HTERT RPE-1 (cell line): ENCODE results near the gene HYLS1.
"Not testable (repeated sequence)": the region's sequence is repeated elsewhere in the genome, so short reads cannot be mapped to it uniquely, and the experiment has no call there.

Experiments
- in situ Hi-C: fragments of 300-500 bp; cut with MboI; formaldehyde crosslinking; loops from 4 replicates; pipeline ENCODE4 v1.14.3; 2020; ENCODE audit warnings: low sequenced_read_pairs

Gene HYLS1, protein sequence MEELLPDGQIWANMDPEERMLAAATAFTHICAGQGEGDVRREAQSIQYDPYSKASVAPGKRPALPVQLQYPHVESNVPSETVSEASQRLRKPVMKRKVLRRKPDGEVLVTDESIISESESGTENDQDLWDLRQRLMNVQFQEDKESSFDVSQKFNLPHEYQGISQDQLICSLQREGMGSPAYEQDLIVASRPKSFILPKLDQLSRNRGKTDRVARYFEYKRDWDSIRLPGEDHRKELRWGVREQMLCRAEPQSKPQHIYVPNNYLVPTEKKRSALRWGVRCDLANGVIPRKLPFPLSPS

DNA sequence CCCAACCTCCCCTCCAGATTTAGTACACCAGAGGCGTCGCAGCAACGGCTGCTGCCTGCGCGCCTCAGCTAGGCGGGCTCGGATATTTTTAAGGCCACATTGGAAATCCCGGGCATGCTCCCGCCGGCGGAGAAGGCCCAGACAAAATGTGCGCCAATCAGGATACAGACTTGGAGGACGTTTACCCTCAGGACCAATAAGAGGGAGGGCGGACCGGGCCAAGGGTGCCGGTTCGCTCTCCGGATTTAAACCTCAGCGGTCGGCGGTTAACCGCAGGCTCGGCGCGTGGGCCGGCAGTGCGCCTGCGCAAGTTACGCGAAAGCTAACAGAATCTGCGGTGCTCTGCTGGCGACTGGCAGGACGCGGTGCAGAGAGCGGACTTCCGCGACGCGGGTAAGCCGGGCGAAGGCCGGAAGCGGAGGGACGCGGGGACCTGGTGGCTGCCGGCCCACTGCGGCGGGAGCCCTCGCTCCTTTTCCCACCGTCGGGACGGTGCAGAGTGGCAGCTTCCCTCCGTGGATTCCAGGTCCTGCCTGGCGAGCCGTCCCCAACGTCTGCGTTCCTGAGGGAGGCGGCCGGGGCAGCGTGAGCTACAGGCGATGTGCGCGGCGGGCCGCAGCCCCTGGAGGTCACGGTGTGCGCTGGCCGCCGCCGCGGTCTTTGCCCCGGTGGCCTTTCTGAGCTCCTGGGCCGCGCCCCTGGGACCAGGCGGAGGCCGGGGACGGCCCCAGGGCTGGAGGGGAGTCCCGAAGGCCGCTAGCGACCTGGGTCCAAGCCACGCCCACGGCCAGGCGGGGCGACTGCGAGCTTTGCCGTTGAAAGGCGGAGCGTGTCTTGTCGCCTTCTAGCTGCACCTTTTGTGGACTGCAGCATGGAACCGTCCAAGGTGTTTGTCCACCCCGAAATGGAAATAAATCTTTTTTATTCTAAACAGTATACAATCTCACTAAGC is at the start of gene HYLS1:
TSS of gene HYLS1 (plus strand) at position 296 of the 952 bp plus-strand sequence. CDS start 11,701 bp downstream, outside the sequence.
- in situ Hi-C loops: no loop called here

DNA sequence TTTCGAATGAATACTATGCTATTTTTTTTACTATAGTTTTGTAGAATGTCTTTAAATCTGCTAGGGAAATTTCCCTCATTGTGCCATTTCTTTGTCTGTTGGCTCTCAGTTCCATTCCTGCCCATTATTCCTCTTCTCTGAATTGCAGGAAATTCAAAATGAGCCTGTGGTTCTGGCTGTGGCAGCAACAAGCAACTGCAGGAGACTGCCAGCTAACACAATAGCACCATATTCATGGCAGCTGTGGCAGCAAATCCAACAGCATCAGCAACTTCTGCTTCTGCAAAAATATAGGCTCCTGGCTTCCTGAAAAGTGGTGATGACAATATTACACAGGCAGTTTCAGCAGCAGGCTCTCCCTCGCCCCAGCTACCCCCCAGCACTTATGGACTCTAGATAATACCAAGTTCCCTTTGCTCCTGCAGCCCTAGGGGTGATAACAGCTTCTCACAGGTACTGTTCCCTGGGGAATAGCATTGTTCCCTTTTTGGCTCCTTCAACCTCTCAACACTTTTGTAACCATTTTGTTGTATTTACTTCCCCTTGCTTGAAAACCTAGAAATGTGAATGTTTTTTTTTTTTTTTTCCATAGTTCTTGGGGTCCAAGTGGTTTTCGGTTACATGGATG is 45.0 kb upstream of the HYLS1 start:
- in situ Hi-C loops: no loop called here

DNA sequence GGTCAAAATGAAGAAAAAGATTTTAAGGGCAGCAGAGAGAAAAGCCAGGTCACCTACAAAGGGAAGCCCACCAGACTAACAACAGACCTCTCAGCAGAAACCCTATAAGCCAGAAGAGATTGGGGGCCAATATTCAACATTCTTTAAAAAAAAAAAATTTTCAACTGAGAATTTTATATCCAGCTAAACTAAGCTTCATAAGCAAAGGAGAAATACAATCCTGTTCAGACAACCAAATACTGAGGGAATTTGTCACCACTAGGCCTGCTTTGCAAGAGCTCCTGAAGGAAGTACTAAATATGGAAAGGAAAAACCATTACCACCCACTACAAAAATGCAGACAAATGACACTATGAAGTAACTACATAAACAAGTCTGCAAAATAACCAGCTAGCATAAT is 41.3 kb upstream of the HYLS1 start:
- in situ Hi-C loops: no loop called here

DNA sequence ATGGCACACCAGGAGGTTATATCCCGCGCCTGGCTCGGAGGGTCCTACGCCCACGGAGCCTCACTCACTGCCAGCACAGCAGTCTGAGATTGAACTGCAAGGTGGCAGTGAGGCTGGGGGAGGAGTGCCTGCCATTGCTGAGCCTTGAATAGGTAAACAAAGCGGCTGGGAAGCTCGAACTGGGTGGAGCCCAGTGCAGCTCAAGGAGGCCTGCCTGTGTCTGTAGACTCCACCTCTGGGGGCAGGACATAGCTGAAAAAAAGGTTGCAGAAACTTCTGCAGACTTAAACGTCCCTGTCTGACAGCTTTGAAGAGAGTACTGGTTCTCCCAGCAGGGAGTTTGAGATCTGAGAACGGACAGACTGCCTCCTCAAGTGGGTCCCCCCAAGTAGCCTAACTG is 29.8 kb upstream of the HYLS1 start:
- in situ Hi-C loops: not testable (repeated sequence)

DNA sequence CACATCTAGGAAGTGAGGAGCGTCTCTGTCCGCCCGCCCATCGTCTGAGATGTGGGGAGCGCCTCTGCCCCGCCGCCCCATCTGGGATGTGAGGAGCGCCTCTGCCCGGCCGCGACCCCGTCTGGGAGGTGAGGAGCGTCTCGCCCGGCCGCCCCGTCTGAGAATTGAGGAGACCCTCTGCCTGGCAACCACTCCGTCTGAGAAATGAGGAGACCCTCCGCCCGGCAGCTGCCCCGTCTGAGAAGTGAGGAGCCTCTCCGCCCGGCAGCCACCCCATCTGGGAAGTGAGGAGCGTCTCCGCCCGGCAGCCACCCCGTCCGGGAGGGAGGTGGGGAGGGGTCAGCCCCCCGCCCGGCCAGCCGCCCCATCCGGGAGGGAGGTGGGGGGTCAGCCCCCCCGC is 24.7 kb upstream of the HYLS1 start:
- in situ Hi-C loops: not testable (repeated sequence)

DNA sequence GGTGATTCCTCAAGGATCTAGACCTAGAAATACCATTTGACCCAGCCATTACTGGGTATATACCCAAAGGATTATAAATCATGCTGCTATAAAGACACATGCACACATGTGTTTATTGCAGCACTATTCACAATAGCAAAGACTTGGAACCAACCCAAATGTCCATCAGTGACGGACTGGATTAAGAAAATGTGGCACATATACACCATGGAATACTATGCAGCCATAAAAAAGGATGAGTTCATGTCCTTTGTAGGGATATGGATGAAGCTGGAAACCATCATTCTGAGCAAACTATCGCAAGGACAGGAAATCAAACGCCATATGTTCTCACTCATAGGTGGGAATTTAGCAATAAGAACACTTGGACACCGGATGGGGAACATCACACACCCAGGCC is 22.1 kb upstream of the HYLS1 start:
- in situ Hi-C loops: not testable (repeated sequence)

DNA sequence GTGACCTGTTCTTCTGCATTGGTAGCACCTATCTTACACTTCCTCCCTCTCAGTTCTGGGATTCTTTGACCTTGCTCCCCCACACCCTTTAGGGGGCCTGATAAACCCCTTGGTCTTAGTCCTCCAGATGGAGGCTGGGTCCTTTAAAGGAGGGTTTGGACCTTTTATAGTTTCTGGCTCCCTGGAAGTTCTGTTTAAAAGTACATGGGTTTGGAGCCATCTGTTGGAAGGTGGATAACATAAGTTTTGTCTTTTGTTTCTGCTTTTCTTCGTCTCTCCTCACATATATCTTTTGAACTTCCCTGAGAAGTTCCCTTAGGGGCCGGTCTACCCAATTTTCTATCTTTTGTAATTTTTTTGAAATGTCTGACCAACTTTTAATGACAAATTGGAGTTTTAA is 17.9 kb upstream of the HYLS1 start:
- in situ Hi-C loops: no loop called here

DNA sequence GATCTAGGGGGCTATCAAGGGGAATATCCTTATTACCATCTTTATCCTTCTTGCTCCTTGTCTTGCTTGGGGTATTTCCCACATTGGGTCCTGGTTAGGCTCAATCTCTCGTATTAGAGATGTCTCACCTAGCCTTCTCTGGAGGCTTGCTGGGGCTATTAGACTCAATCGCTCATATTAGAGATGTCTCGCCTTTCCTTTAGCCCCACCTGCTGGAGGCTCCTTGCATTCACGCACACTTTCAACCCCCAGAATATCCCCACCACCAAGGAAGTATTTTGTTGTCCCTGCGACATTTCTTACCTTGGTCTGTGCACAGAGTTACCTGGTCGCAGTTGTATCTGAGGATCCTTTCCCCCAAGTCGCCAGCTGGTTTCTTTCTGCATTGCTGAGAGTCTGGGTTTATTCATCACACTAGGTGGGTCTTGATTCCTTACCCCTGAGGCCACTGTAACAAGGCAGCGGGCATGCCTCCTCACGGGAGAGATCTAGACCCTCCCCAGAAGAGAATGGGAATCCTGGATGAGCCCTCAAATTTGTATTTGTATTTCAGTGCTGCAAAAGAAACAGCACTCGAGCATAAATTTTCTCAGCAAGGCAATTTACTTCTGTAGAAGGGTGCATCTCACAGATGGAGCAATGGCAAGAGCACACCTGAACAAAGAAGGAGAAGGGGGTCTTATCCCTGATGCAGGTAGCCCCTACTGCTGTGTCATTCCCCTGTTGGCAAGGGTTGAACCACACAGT is 15.9 kb upstream of the HYLS1 start:
- in situ Hi-C loops: no loop called here

DNA sequence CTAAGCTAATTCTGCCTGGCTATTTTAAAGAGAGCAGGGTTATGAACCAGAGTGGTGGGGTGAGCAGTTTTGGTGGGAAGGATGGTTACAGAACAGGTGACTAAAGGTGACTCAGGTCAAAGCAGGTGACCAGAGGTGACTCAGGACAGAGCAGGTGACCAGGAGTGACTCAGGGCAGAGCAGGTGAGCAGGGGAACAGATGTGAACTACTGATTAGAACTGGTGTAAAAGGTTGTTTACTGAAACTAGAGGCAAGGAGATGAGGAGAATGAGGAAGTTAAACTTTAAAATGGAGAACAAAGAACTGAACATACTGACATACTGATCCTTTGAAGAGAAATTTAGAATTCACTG is 15.4 kb upstream of the HYLS1 start:
- in situ Hi-C loops: no loop called here

DNA sequence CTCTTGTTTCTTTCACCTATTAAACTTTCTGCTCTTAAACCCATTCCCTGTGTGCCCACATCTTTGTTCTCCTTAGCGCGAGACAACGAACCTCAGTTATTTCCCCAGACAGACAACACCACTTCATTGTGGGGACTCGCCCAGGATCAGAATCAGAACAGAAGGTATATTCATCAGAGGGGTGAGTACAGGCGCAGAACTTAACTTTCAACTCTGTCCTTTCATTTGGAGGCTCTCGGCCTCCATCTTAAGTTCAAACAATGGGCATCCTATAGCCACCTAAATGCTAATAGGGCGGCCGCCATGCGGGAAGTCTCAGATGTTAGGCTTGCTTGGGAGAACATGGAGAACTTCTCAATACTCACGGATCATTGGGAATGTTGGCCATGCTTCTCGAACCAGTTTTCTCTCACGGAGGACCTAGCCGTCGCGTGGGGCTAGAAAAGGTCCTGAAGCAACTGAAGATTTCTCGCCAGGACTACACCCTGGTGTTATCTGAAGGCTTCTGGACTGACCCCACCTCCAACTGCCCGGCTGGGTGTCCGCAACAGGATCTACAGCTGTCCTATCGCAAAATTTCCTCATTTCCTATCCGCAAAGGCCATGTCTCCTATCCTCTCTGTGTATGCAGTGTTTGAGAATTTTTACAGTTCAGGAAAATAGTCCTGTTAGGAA is 13.4 kb upstream of the HYLS1 start:
- in situ Hi-C loops: no loop called here

DNA sequence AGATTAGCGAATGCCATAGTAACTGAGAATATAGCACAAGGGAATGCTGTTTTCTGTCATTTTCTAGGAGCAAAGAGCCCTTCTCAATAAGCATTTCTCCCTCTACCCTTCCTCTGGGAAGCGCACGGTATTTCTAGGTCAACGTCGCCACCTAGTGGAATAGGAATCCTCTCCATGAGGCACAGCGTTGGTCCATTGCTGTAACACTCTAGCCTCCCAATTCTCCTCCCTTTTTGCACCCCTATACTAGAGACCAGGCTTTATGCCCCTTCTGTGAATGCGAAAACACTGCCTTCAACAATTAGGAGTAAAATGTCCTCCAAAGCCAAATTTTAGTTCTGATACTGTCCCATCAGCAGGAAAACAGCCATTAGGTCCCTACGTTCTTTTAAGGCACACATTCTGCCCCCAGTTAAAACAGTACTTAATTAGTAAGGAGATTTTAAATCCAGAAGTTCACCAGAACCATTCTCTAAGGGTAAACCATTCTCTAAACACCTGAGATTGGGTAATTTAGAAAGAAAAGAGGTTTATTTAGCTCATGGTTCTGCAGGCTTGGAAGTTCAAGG is 12.8 kb upstream of the HYLS1 start:
- in situ Hi-C loops: no loop called here

DNA sequence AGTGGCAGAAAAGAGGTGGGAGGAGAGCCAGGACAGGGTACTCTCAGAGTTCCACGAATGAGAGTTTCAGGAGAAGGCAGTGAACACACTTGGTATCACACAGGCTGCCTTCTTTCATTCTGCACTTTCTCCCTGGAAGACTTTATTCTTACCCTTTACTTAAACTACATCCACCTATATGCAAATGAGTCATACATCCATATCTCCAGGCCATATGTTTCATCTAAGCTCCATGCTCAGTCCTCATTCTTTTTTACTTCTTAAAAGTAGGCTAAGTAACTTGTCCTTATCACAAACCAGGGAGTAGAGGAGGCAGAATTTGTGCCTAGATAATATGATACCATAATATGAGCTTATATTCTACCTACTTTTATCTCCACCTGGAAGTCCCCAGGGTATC is 6.2 kb upstream of the HYLS1 start:
- in situ Hi-C loops: no loop called here

DNA sequence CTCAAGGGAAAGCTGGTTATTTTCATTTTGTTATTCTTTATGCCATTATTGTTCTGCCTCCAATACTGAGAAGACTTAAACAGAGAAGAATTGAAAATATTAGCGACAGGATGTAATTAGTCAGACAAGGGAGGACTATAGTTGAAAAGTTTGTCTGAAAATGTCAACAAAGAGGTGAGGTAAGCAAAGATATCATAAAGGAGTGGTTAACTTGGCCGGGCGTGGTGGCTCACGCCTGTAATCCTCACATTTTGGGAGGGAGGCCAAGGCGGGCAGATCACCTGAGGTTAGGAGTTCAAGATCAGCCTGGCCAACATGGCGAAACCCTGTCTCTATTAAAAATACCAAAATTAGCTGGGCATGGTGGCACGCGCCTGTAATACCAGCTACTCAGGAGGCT is 4.1 kb upstream of the HYLS1 start:
- in situ Hi-C loops: no loop called here

DNA sequence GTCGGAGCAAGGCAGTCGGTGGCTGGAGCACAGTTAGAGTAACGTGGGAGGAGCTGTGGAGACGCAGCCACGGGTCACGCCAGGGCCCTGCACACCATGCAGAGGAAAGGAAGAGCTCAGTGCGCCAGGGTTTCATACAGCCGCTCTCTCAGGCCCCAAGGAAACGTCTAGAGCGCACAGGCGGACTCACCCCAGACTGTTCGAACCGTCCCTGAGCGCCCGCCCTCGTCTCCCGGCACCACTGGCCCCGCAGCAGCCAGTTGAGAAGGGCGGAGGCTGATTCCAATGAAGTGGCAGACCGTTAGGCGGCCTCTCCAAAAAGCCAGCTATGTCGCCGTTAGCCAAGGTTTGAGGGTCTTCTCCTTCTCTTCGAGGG is 483 bp upstream of the HYLS1 start:
- in situ Hi-C loops: no loop called here

DNA sequence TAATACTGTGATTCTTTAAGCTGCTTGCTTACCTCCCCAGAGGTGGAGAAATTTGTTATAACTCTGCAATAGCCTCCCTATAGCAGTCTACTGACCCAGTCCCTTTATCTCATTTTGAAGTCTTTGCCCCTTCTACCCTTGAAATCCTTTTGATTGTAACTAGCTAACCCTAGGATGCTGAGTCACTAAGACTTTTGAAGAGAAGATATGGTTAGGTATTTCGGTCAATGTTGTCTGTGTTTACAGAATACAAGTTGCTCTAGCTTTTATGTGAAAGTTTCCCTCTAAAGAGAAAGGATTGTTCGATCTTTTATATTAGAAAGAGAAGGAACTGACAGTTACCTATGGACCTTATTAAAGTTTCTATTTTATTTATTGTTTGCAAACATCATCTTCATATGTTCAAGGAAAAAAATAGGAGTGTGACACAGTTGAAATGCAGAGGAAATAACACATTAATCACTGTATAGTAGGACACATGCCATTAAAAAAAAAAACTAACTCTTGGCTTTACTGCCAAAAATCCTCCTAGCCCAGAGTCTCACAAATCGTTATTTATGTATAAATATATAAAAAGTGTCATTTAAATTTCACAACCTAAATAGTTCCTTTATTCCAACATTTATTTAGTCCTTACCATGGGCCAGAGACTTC is 3.1 kb downstream of the HYLS1 start:
- in situ Hi-C loops: no loop called here

DNA sequence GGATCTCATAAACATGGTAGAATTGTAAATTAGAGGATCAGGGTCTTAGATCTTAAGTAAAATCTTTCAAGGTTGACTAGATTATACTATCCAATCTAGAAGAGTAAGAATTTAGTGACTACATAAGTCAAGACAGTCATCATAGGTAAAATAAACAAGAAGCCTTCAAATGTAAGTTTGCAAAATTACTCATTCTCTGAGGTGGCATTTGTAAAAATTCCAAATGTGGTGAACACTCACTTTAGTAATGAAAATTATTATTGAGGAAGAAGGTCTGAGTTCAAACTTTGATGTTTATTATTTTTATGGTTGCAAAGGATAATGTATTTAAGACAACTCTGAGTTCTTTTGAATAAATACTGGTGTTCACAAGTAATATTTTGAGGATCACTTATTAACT is 4.6 kb downstream of the HYLS1 start:
- in situ Hi-C loops: no loop called here

DNA sequence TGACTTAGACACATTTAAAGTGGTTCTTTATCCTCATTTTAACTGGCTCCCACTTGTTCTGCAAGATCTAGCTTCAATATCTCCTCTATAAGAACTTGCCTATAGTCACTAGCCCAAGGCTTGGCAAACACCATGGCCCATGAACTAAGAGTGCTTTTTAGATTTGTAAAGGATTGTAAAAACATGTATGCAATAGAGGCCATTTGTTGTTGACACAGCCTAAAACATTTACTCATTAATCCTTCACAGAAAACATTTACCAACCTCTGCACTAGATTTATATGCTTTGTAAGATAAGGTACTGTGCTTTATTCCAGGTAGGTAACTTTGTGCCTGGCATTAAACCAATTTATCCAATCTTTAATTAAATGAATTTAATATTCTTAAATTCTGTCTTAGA is 5.5 kb downstream of the HYLS1 start:
- in situ Hi-C loops: no loop called here

DNA sequence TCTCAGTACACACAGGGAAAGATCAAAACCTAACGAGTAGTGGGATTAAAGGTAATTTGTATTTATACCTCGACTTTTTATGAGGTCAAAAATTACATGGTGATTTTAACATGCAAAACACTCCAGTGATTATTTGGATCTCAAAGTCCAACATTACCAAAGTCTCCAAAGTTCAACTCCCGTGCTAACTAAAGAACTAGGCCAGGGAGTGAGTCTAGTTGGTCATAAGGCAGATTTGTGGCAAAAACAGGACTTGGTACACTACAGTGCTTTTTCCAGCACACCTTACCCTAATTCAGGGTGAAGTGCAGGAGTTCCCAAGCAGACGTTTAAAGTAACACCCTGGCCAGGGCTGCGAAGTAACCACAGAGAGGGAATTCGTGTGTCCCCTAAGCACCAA is 14.4 kb downstream of the HYLS1 start:
- in situ Hi-C loops: loop anchor here (25.0 kb wide), 1 partner anchor 285 kb away; no protein-coding TSS in a partner anchor

DNA sequence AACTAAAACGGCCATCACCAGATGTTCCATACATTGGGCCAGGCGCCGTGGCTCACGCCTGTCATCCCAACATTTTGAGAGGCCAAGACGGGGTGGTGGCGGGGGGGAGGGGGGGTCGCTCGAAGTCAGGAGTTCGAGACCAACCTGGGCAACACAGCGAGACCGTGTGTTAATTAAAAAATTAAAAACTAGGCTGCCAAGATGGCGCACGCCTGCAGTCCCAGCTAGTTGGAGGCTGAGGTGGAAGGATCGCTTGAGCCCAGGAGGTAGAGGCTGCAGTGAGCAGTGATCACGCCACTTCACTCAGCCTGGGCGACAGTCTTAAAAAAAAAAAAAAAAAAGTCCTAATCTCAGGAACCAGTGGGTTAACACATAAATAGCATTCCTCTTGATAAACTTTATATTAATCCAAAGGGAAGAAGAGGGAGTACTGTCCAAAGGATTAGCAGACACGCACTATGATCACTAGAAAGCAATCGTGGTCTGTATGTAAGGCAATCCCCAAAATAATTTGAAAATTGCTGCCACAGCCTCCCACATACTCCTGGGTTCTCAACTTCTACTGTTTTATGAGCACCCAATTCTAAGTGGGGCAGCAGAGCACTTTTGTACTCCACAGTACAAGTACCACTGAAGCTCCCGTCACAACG is 14.9 kb downstream of the HYLS1 start:
- in situ Hi-C loops: loop anchor here (25.0 kb wide), 1 partner anchor 285 kb away; no protein-coding TSS in a partner anchor
